ENCODE measurements around the gene CTDP1.

GRCh38 chr18:79723036-79723435, 43.4 kb downstream of the CTDP1 start:
- TF ChIP-seq POLR2A (IDR thresholded peaks at IDR 0.05): no peak
- TF ChIP-seq, protein P1, sequence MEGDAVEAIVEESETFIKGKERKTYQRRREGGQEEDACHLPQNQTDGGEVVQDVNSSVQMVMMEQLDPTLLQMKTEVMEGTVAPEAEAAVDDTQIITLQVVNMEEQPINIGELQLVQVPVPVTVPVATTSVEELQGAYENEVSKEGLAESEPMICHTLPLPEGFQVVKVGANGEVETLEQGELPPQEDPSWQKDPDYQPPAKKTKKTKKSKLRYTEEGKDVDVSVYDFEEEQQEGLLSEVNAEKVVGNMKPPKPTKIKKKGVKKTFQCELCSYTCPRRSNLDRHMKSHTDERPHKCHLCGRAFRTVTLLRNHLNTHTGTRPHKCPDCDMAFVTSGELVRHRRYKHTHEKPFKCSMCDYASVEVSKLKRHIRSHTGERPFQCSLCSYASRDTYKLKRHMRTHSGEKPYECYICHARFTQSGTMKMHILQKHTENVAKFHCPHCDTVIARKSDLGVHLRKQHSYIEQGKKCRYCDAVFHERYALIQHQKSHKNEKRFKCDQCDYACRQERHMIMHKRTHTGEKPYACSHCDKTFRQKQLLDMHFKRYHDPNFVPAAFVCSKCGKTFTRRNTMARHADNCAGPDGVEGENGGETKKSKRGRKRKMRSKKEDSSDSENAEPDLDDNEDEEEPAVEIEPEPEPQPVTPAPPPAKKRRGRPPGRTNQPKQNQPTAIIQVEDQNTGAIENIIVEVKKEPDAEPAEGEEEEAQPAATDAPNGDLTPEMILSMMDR (IDR thresholded peaks at IDR 0.05 in 4 of 5, conservative IDR thresholded peaks at IDR 0.05 in 1 of 5): no peak

All from gastrocnemius medialis (tissue), 4 donors.